ENCODE results near the gene IFT20. TPM values are rescaled to one million over a fixed set of nuclear protein-coding genes. Genes with fewer than 3 reads are reported as not detected.

The IFT20 gene
- total and polyA plus RNA-seq, 2 of the 13 experiments (the other 11 are each of a cell fraction or from before 2014, with no cell fraction given): 28.0 to 37.8 TPM

DNA sequence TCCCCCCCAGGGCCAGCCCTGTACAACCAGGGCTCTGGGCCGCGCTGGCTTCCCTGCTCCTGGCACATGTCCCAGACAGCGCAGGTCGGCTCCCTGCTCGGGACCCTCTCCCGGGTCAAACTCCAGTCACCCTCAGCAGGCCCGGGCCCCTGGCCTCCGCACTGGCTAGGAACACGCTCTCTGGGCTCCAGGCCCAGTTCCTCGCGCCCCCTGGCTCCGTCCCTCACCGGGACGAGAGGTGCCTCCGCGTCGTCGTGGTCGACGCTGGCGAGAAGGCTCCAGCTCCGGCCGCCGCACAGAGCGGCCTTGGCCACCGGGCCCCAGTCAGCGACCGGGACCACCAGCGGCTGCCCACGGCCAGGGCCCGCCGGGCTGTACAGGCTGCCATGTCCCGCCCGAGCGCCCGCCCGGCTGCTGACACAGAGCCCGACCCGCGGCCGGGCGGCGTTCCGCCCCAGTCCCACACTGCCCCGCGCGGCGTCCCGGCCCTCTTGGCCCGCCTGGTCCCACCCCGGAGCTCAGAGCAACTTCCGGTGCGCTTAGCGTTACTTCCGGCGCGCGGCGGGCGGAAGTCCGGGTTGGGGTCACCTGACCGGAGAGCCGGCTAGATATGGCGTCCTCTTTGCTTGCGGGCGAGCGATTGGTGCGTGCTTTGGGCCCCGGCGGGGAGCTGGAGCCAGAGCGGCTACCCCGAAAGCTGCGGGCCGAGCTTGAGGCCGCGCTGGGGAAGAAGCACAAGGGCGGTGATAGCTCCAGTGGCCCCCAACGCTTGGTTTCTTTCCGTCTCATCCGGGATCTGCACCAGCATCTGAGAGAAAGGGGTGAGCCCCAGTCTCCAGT, 22.0 kb upstream of the IFT20 start, which contains the start of gene POLDIP2 (continued):
- TF ChIP-seq ZNF678 (CRISPR knock-in tag; IDR thresholded peaks at IDR 0.05) (no peak), PATZ1 (CRISPR knock-in tag; IDR thresholded peaks at IDR 0.05) (peak; percentile 32), ZNF615 (CRISPR knock-in tag; IDR thresholded peaks at IDR 0.05; ENCODE audit: borderline replicate concordance) (peak; percentile 60; the same call in 1 of the 2 replicates), ZBTB43 (CRISPR knock-in tag; conservative IDR thresholded peaks at IDR 0.05) (peak; percentile 25; the same call in 1 of the 2 replicates), BORCS8-MEF2B (CRISPR knock-in tag; IDR thresholded peaks at IDR 0.05) (peak; percentile 91), ISX (CRISPR knock-in tag; conservative IDR thresholded peaks at IDR 0.05) (0 out of 2 replicates have a peak, but pooled peaks have one; percentile 45), THAP11 (CRISPR knock-in tag; IDR thresholded peaks at IDR 0.05) (peak; percentile 97), GATAD1 (CRISPR knock-in tag; IDR thresholded peaks at IDR 0.05) (peak; percentile 99), FOXK1 (CRISPR knock-in tag; IDR thresholded peaks at IDR 0.05; ENCODE audit: borderline replicate concordance, low read depth) (peak; percentile 96; the same call in 1 of the 2 replicates), ZBTB39 (CRISPR knock-in tag; IDR thresholded peaks at IDR 0.05) (peak; percentile 61; the same call in 1 of the 2 replicates), FOXP4 (CRISPR knock-in tag; IDR thresholded peaks at IDR 0.05) (peak; percentile 45; the same call in 1 of the 2 replicates), ZFP36L1 (CRISPR knock-in tag; IDR thresholded peaks at IDR 0.05) (0 out of 2 replicates have a peak, but pooled peaks have one; percentile 32), SOX6 (IDR thresholded peaks at IDR 0.05) (no peak), SOX6 (CRISPR knock-in tag; IDR thresholded peaks at IDR 0.05) (0 out of 2 replicates have a peak, but pooled peaks have one; percentile 50), CHD2 (IDR thresholded peaks at IDR 0.05; ENCODE audit: low read depth, low read length) (no peak), TARDBP (CRISPR knock-in tag; IDR thresholded peaks at IDR 0.05) (peak; percentile 97)
- TF ChIP-seq, protein P1, sequence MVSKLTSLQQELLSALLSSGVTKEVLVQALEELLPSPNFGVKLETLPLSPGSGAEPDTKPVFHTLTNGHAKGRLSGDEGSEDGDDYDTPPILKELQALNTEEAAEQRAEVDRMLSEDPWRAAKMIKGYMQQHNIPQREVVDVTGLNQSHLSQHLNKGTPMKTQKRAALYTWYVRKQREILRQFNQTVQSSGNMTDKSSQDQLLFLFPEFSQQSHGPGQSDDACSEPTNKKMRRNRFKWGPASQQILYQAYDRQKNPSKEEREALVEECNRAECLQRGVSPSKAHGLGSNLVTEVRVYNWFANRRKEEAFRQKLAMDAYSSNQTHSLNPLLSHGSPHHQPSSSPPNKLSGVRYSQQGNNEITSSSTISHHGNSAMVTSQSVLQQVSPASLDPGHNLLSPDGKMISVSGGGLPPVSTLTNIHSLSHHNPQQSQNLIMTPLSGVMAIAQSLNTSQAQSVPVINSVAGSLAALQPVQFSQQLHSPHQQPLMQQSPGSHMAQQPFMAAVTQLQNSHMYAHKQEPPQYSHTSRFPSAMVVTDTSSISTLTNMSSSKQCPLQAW (CRISPR knock-in tag; IDR thresholded peaks at IDR 0.05): peak; percentile 66; the same call in 1 of the 2 replicates

Measured in HepG2 (cell line).